Right lobe of liver (tissue), 4 donors: ENCODE measurements around the gene ANKK1.

Experiments
- POLR2A ChIP-seq: fragments of 450-650 bp; IDR thresholded peaks from one replicate; pipeline ENCODE4 v1.6.1; 2017; ENCODE audit warnings: antibody characterized with exemption, mild to moderate bottlenecking
- TF ChIP-seq, protein P1 (sequence below), 4 donors: fragments of 200-600 bp in 3 of 4; fragments of 450-650 bp in 1 of 4; IDR thresholded peaks; one replicate each; pipeline versions ENCODE4 v1.5.1 to v1.8.0; 2016 to 2022; ENCODE audit warnings: antibody characterized with exemption in 4 of 4, mild to moderate bottlenecking in 2 of 4
- donor health status: DM: no; HTN: no; CAD: no.
- donor health status: DM: no; HTN: no; CAD: no.
- donor health status: DM: no; HTN: yes; CAD: no.

DNA sequence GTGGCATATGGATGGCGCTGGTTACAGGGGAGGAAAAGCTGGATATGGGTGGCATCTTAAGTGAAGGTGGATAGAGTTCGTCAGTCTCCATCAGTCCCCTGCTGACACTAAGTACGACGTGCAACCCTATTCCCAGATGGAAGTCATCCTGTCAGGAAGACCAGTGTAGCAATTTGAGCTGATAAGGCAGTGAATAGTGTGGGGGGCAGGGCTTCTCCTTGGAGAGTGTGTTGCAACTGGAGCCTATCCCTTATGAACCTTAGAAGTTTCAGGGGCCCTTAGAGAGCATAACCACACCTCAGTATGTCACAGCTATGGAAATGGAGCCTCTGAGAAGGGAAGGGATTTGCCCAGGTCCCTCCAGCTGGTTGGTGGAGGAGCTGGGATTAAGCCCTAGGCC is 36.1 kb upstream of the ANKK1 start:
- TF ChIP-seq, protein P1, sequence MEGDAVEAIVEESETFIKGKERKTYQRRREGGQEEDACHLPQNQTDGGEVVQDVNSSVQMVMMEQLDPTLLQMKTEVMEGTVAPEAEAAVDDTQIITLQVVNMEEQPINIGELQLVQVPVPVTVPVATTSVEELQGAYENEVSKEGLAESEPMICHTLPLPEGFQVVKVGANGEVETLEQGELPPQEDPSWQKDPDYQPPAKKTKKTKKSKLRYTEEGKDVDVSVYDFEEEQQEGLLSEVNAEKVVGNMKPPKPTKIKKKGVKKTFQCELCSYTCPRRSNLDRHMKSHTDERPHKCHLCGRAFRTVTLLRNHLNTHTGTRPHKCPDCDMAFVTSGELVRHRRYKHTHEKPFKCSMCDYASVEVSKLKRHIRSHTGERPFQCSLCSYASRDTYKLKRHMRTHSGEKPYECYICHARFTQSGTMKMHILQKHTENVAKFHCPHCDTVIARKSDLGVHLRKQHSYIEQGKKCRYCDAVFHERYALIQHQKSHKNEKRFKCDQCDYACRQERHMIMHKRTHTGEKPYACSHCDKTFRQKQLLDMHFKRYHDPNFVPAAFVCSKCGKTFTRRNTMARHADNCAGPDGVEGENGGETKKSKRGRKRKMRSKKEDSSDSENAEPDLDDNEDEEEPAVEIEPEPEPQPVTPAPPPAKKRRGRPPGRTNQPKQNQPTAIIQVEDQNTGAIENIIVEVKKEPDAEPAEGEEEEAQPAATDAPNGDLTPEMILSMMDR (IDR thresholded peaks at IDR 0.05): no peak
- TF ChIP-seq POLR2A: no peak
